Measurements from ENCODE around the gene PLA2G6. TPM values are rescaled to one million over a fixed set of nuclear protein-coding genes. Genes with fewer than 3 reads are reported as not detected.

The PLA2G6 gene
- total RNA-seq, 1 donor from 2014 or later, result 22.5 TPM

GRCh38 chr22:38108561-38109319, 72.9 kb downstream of the PLA2G6 start:
- no peak overlapping the region for H3K4me3 Mint-ChIP-seq (ENCODE audit: unreplicated experiment)
- no peaks in the 10 kb centered on the region for H3K9me3 Mint-ChIP-seq (ENCODE audit: unreplicated experiment)
- H3K4me1 Mint-ChIP-seq (ENCODE audit: unreplicated experiment), result no peaks in the 10 kb centered on the region
- H3K27me3 Mint-ChIP-seq (ENCODE audit: unreplicated experiment), result peaks cover 14% of the 10 kb centered on the region
- no peak for DNase-seq (ENCODE audit: low spot score)
- TF ChIP-seq, protein P1, sequence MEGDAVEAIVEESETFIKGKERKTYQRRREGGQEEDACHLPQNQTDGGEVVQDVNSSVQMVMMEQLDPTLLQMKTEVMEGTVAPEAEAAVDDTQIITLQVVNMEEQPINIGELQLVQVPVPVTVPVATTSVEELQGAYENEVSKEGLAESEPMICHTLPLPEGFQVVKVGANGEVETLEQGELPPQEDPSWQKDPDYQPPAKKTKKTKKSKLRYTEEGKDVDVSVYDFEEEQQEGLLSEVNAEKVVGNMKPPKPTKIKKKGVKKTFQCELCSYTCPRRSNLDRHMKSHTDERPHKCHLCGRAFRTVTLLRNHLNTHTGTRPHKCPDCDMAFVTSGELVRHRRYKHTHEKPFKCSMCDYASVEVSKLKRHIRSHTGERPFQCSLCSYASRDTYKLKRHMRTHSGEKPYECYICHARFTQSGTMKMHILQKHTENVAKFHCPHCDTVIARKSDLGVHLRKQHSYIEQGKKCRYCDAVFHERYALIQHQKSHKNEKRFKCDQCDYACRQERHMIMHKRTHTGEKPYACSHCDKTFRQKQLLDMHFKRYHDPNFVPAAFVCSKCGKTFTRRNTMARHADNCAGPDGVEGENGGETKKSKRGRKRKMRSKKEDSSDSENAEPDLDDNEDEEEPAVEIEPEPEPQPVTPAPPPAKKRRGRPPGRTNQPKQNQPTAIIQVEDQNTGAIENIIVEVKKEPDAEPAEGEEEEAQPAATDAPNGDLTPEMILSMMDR (IDR thresholded peaks at IDR 0.05; ENCODE audit: unreplicated experiment), result no peak
- H3K36me3 Mint-ChIP-seq (ENCODE audit: low read depth, unreplicated experiment), result no peaks in the 10 kb centered on the region
- no peak overlapping the region for H3K27ac Mint-ChIP-seq (ENCODE audit: unreplicated experiment)

DNA sequence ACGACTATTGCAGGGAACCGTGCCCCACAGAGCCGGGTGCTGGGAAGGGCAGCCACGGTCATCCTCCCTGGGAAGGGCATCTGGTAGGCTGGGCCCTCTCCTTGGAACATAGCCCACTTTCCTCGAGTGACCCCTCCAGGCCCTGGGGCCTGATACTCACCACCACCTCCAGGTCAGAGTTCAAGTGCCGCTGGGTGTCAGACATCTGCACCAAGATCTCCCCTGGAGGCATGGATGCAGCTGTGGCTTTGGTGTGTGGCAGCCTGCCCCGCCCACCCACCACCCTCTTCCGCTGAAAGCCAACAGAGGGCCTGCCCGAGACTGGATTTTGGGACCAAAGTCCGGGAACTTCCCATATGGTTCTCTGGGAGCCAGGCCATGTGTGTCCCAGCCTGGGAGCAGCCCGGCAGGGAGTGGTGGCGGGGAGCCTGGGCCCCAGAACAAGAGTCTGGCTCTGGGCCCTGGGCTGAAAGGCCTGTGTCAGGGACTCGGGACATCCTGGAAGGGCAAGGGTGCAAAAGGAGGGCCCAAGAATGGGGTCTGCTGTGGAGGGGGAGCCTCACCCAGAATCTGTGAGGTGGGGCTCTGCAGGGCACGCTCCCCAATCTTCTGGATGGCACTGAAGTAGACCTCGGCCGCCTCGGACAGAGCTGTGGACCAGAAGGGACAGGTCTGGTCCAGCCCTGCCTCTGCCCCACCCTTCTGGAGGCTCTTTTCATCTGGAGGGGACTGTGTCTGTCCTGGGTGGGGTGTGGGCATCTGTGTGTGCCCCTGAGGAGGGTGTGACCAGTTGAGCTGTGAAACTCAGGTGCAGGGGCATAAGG, 73.7 kb downstream of the PLA2G6 start:
- Mint-ChIP-seq H3K9me3 (ENCODE audit: unreplicated experiment) (no peaks in the 10 kb centered on the region), H3K27me3 (ENCODE audit: unreplicated experiment) (peaks cover 10% of the 10 kb centered on the region), H3K36me3 (ENCODE audit: low read depth, unreplicated experiment) (no peaks in the 10 kb centered on the region), H3K4me1 (ENCODE audit: unreplicated experiment) (no peaks in the 10 kb centered on the region), H3K27ac (ENCODE audit: unreplicated experiment) (no peak overlapping the region), H3K4me3 (ENCODE audit: unreplicated experiment) (no peak overlapping the region)
- TF ChIP-seq, protein P1 (IDR thresholded peaks at IDR 0.05; ENCODE audit: unreplicated experiment), result no peak
- no peak for DNase-seq (ENCODE audit: low spot score)

- peaks cover 5% of the 10 kb centered on the region for H3K4me1 Mint-ChIP-seq (ENCODE audit: unreplicated experiment)
- no peaks in the 10 kb centered on the region for H3K36me3 Mint-ChIP-seq (ENCODE audit: low read depth, unreplicated experiment)
- DNase-seq (ENCODE audit: low spot score), result no peak
- peaks cover 8% of the 10 kb centered on the region for H3K27me3 Mint-ChIP-seq (ENCODE audit: unreplicated experiment)
- TF ChIP-seq, protein P1 (IDR thresholded peaks at IDR 0.05; ENCODE audit: unreplicated experiment), result no peak
- H3K4me3 Mint-ChIP-seq (ENCODE audit: unreplicated experiment), result no peak overlapping the region
- H3K27ac Mint-ChIP-seq (ENCODE audit: unreplicated experiment), result no peak overlapping the region
- H3K9me3 Mint-ChIP-seq (ENCODE audit: unreplicated experiment), result no peaks in the 10 kb centered on the region
Observed at GRCh38 chr22:38106814-38107578, 74.6 kb downstream of the PLA2G6 start.

GRCh38 chr22:38104084-38104483, 77.5 kb downstream of the PLA2G6 start:
- Mint-ChIP-seq H3K27me3 (ENCODE audit: unreplicated experiment) (peaks cover 5% of the 10 kb centered on the region), H3K9me3 (ENCODE audit: unreplicated experiment) (no peaks in the 10 kb centered on the region), H3K36me3 (ENCODE audit: low read depth, unreplicated experiment) (no peaks in the 10 kb centered on the region), H3K27ac (ENCODE audit: unreplicated experiment) (no peak overlapping the region), H3K4me3 (ENCODE audit: unreplicated experiment) (no peak overlapping the region), H3K4me1 (ENCODE audit: unreplicated experiment) (peaks cover 12% of the 10 kb centered on the region)
- TF ChIP-seq, protein P1 (IDR thresholded peaks at IDR 0.05; ENCODE audit: unreplicated experiment), result no peak
- no peak for DNase-seq (ENCODE audit: low spot score)
